Measurements from ENCODE around the gene SLC4A8.
"Not testable (repeated sequence)": the region's sequence is repeated elsewhere in the genome, so short reads cannot be mapped to it uniquely, and the experiment has no call there.

Gene SLC4A8

DNA sequence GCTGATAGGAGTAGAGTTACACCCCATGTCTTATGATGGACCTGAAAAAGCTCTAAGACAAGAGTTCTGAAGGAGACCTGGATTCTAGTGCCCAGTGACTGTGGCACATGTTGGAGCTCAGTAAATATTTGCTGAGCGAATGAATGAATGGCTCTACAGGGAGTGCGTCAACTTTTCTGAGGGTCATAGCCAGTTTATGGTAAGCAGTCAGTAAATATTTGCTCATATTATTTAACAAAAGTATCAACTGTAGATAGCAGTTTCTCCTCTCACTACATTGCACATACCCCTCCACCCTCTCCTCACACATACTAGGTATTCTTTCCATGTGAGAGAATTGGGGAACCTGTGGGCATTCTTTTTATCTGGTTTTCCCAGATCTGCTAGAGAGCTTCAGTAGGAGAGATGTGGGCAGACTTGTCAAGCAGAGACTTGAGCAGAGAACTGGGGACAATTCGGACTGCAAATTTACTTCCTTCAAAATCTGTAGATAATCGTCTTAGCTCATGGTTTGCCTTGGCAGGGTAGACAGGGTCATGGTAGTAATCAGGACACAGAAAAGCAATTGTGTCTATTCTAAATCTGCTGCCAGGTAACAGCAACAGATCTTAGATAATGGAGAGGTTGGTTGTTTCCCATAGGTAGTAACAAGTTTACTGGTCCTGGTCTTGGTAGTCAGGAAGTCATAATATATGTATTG is 5.7 kb downstream of the SLC4A8 start:
- TF ChIP-seq ZNF274 (IDR thresholded peaks at IDR 0.05; ENCODE audit: low read depth, low read length): no peak
- H3K4me3 ChIP-seq (ENCODE audit: low read length): no peak overlapping the region

DNA sequence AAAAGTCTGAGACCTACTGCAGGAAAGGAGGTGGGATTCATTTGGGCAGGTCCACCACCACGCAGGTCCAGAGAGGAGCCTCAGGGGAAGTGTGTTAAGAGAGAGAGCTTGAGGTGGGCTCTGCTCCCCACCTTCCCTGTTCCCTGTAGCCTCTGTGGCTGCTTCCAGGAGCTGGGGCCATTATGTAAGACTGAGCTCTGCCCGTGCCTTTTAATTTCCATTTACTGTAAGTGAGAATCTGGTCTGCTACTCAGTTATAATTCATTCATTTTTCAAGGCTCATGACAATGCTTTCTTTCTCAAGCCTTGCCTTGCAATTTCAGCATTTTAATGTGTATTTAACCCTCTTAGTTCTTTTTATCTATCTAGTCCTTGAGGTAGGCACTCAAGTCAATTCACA is 8.3 kb downstream of the SLC4A8 start:
- H3K4me3 ChIP-seq (ENCODE audit: low read length): no peak overlapping the region
- TF ChIP-seq ZNF274 (IDR thresholded peaks at IDR 0.05; ENCODE audit: low read depth, low read length): no peak

DNA sequence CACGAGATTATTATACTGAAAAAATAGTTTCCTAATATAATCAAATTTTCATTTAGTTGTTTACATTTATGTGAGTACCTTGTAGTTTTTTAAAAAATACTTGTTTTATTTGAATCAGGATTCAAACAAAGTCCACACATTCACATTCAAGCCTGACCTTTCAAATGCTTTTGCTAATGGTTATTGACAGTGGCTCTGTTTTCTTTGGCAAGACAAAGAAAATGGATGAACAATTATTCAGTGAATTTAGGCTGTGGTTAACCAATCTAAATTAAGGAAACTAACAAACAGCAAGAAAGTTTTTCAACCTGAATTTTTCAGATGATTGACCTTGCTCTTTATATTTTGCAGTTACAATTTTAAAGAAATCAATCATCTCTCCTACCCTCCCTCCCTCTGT is 9.7 kb downstream of the SLC4A8 start:
- H3K4me3 ChIP-seq (ENCODE audit: low read length): no peak overlapping the region
- no peak for TF ChIP-seq ZNF274 (IDR thresholded peaks at IDR 0.05; ENCODE audit: low read depth, low read length)

DNA sequence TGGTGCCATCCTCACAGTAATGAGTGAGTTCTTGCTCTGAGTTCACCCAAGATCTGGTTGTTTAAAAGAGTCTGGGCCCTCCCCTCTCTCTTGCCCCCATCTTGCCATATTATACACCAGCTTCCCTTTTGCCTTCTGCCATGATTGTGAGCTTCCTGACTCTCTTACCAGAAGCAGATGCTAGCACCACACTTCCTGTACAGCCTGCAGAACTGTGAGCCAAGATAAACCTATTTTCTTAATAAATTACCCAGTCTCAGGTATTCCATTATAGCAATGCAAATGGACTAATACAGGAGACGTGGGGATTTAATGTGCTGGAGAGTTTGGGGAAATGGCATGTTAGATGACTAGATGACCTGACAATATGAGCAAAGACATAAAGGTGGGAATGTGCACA is 12.8 kb downstream of the SLC4A8 start:
- H3K4me3 ChIP-seq (ENCODE audit: low read length): no peak overlapping the region
- TF ChIP-seq ZNF274 (IDR thresholded peaks at IDR 0.05; ENCODE audit: low read depth, low read length): no peak

DNA sequence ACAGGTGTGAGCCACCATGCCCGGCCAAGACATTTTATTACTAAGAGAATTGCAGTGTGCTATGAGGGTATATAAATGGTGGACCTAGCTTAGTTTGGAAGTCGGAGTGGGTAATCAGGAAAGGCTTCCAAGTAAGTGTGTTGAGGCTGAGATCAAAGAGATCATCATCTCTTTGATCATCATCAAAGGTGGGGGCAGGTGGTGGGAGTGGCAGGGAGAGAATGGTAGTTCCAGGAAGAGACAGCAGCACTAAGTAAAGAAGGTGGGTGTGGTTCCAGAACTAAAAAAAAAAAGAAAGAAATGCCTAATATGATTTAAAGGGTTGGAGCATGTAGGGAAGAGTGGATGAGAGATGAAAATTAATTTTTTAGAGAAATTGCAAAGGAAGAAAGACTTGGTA is 14.7 kb downstream of the SLC4A8 start:
- H3K4me3 ChIP-seq (ENCODE audit: low read length): no peak overlapping the region
- no peak for TF ChIP-seq ZNF274 (IDR thresholded peaks at IDR 0.05; ENCODE audit: low read depth, low read length)

DNA sequence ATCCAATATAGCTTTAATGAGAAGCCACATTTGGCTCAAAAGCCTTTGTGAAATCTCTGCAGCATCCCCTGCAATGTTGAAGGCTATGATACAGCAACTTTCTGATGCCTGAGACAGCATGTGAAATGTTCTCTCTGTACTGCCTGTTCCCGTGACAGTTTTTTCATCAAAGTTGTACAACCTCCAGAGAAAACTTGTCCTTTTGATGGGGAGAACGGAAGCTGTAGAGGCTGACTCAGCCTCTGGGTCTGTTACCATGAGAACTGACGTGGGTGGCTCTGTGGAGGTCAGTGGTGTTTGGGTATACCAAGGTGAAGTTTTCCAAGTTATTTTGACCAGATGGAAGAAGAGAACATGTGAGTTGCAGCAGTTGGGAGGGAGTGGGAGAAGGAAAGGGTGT is 17.0 kb downstream of the SLC4A8 start:
- no peak for TF ChIP-seq ZNF274 (IDR thresholded peaks at IDR 0.05; ENCODE audit: low read depth, low read length)
- H3K4me3 ChIP-seq (ENCODE audit: low read length): no peak overlapping the region

DNA sequence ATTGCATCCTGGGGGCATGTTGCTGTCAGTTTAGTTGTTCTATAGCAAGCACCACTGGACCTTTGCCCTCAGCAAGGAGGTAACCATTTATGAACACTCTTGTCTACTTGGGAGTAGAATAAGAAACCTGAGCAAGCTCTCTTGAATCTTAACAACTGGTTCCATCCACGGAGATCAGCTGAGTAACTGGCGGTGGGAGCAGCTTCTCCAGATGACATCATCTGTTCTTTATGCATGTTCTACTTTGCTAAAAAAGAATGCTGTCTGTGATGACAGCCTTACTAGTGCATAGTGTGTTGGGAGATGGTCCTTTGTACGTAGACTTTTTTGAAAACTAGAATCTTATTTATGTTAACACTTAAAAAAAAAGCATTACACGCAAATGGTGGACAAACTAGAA is 17.7 kb downstream of the SLC4A8 start:
- no peak for TF ChIP-seq ZNF274 (IDR thresholded peaks at IDR 0.05; ENCODE audit: low read depth, low read length)

DNA sequence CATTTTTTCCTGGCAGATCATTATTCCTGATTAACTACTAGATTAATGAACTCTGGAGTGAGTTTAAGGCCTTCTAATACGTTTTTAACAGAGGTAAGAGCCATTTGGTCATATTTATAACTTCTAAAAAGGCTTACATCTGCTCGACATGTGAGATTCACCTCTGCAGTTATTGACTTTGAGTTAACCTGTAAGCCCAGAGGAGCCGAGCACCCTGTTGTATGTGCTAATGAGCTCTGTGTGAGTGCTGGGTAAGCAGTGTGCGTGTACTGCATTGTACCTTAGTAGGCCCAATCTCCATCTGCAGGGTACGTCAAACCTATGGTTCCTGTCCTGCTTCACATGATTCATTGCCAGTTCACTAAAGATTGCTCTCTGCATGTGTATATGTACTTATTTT is 18.9 kb downstream of the SLC4A8 start:
- H3K4me3 ChIP-seq (ENCODE audit: low read length): no peak overlapping the region
- no peak for TF ChIP-seq ZNF274 (IDR thresholded peaks at IDR 0.05; ENCODE audit: low read depth, low read length)

More for the DNA sequence above, 17.7 kb downstream of the SLC4A8 start:
- no peak overlapping the region for H3K4me3 ChIP-seq (ENCODE audit: low read length)

DNA sequence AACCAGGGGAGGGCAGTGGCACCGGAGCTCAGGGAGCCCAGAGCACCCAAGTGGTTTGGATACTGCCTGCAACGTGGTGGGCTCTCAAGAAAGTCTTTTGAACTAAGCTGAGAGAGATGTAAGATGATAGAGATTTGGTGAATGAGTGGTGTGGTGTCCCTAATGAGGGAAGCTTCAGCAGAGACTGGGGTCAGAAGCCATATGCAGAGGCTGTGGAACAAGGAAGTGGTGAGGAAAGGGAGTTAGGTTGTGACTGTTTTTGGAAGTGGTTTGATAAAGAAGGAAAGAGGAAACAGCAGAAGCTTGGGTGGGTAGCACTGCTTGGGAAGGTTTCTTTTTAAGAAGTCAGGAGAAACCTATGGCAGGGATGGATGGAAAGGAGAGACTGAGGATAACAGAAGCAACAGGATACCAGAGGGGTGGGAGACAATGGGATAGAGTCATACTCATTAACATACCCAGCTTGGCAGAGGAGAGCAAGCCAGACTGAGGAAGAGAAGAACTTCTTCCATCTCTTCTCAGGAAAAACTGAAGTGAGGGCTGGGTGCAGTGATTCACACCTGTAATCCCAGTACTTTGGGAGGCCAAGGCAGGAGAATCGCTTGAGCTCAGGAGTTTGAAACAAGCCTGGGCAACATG is 24.1 kb downstream of the SLC4A8 start:
- H3K4me3 ChIP-seq (ENCODE audit: low read length): no peak overlapping the region
- no peak for TF ChIP-seq ZNF274 (IDR thresholded peaks at IDR 0.05; ENCODE audit: low read depth, low read length)

DNA sequence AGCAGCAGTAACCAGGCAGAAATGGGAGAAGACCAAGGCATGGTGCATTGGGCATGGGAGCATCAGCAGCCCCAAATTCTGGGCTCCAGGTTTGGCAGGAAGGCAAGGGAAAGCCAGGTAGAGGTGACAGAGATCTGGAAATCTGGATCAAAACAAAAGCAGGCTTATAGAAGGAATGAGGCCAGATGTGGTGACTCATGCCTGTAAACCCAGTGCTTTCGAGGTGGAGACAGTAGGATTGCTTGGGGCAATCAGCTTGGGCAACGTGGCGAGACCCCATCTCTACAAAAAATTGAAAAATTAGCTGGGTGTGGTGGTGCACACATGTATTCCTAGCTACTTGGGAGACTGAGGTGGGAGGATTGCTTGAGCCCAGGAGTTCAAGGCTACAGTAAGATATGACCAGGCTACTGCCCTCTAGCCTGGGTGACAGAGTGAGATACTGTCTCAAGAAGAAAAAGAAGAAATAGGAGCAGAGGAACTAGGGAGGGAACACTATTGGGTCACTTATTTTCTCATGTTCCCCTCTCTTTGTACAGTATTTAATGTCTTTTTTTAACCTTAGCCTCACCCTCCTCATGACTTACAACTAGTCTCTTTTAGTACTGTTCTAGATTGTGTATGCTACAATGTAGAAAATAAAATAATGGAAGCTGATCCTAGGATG is 25.1 kb downstream of the SLC4A8 start:
- no peak for TF ChIP-seq ZNF274 (IDR thresholded peaks at IDR 0.05; ENCODE audit: low read depth, low read length)
- no peak overlapping the region for H3K4me3 ChIP-seq (ENCODE audit: low read length)

DNA sequence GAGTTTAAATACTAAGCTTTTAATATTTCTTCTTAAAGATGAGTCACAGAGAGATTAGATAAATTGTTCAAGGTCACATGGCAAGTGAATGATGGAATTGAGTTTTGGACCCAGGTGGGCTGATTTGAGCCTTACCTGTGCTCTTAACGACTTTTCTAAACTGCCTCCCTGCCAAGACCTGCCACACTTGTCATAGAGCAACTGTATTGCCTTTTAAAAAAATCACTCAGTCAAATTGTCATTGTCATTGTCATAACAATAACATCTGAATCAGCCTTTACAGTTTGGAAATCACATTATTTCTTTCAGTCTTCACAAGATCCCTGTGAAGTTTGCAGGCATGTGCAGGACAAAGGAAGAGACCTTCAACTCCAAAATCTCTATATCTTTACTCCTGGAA is 25.7 kb downstream of the SLC4A8 start:
- TF ChIP-seq ZNF274 (IDR thresholded peaks at IDR 0.05; ENCODE audit: low read depth, low read length): no peak
- H3K4me3 ChIP-seq (ENCODE audit: low read length): no peak overlapping the region

DNA sequence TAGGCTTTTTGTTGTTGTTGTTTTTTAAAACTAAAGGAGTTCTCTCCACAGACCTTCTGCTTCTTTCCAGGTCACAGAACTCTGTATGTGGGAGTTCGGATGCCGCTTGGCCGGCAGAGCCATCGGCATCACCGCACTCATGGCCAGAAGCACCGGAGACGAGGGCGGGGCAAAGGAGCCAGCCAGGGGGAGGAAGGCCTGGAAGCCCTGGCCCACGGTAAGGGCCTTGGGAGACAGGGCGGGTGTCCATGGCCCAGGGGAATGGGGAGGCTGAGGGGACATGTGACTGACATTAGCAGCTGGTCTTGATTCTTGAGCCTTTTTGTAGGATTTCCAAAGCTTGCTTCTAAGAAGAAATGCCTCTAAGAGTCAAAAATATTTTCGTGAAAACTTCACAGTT is 26.2 kb downstream of the SLC4A8 start:
- no peak overlapping the region for H3K4me3 ChIP-seq (ENCODE audit: low read length)
- TF ChIP-seq ZNF274 (IDR thresholded peaks at IDR 0.05; ENCODE audit: low read depth, low read length): no peak

DNA sequence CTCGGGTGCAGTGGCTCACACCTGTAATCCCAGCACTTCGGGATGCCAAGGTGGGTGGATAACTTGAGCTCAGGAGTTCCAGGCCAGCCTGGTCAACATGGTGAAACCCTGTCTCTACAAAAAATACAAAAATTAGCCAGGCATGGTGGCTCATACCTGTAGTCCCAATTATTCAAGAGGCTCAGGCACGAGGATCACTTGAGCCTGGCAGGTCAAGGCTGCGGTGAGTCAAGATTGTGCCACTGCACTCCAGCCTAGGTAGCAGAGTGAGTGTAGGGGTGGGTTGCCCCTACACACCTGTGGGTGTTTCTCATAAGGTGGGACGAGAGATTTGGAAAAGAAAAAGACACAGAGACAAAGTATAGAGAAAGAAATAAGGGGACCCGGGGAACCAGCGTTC is 29.4 kb downstream of the SLC4A8 start:
- H3K4me3 ChIP-seq (ENCODE audit: low read length): not testable (repeated sequence)

DNA sequence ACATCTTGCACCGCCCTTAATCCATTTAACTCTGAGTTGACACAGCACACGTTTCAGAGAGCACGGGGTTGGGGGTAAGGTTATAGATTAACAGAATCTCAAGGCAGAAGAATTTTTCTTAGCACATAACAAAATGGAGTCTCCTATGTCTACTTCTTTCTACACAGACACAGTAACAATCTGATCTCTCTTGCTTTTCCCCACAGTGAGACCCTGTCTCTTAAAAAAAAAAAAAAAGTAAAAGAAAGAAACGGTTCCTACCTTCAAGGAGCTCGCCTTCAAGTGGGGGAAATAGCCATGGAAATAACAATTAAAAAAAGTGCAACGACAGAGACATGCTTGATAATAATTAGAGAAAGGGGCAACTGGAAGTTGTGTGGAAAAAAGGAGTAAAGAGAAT is 30.4 kb downstream of the SLC4A8 start:
- not testable (repeated sequence) for H3K4me3 ChIP-seq (ENCODE audit: low read length)

DNA sequence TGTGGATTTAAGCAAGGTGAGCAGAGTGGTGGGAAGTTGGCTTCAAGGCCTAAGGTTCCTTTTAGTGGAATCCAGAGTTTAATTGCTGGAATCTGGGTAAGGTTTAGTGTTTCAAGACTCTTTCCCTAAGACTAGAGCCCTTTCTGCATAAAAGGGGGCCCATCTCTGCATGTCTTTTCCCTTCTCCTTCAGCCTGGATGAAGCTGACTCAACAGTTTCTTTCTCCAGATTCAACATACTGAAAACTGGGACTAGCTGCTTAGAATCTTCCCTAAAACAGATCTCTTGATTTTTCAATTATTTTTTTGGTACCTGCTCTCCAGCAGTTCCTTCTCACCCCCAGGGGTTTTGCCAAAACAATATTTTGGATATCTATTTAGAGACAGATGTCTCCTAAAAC is 34.0 kb downstream of the SLC4A8 start:
- no peak overlapping the region for H3K4me3 ChIP-seq (ENCODE audit: low read length)
- no peak for TF ChIP-seq ZNF274 (IDR thresholded peaks at IDR 0.05; ENCODE audit: low read depth, low read length)
